A549 (cell line): ENCODE measurements around the gene PTPRA. TPM values are rescaled to one million over a fixed set of nuclear protein-coding genes. Genes with fewer than 3 reads are reported as not detected.
A peak's percentile ranks its signal among the peaks of the same experiment; 100 is the strongest.

Experiments used
- ATAC-seq, 2 experiments: fragments of 200-7000 bp in 1 of 2; fragments of >200 bp in 1 of 2; cut with Nextera tagmentation in 1 of 2; cut with Tn5 transposase in 1 of 2; 3 replicates each; pipeline versions ENCODE4 v1.8.0 to v1.9.1; 2018 to 2020; ENCODE audit warnings: mild to moderate bottlenecking in 1 of 2, moderate library complexity in 1 of 2
- CTCF ChIA-PET: fragments of 300-600 bp; sonication (Branson Sonifier 250); formaldehyde crosslinking; extraction: SDS; loops from one replicate; lab custom pipeline; 2021; ENCODE audit warnings: antibody characterized with exemption, inconsistent platforms; lab: Yijun Ruan, JAX
- POLR2A ChIA-PET: fragments of 350-600 bp; formaldehyde crosslinking; extraction: SDS; loops from one replicate; lab custom pipeline; 2021; ENCODE audit warnings: antibody characterized with exemption, inconsistent platforms; lab: Yijun Ruan, JAX
- DNase-seq, 2 experiments: peaks; one replicate each; pipeline versions ENCODE4 v3.0.0 to v3.0.0-alpha.2; 2011 to 2016; ENCODE audit warnings: low read depth in 1 of 2, low spot score in 1 of 2
- FAIRE-seq: peaks from 2 replicates; lab custom pipeline; 2011; peaks lifted over from hg19 to GRCh38; lab: Jason Lieb, UNC
- H3K27ac ChIP-seq, 2 experiments: fragments of >200 bp; sonication (Bioruptor Twin); formaldehyde crosslinking; 3 replicates each; pipeline ENCODE4 v1.5.1; 2016 to 2017
- H3K4me1 ChIP-seq: fragments of >200 bp; sonication (Bioruptor Twin); formaldehyde crosslinking; 3 replicates; pipeline ENCODE4 v1.6.1; 2016
- H3K4me2 ChIP-seq: fragments of >200 bp; sonication (Bioruptor Twin); formaldehyde crosslinking; 3 replicates; pipeline ENCODE4 v1.6.1; 2016
- H3K4me3 ChIP-seq: fragments of >200 bp; sonication (Bioruptor Twin); formaldehyde crosslinking; 3 replicates; pipeline ENCODE4 v1.5.1; 2016
- H3K9me3 ChIP-seq: fragments of >200 bp; sonication (Bioruptor Twin); formaldehyde crosslinking; 3 replicates; pipeline ENCODE4 v1.6.1; 2016
- EHF ChIP-seq: fragments of 250-450 bp; sonication (Bioruptor Pico); IDR thresholded peaks from 2 replicates; pipeline ENCODE4 v1.5.0; 2020; ENCODE audit warnings: mild to moderate bottlenecking
- FOSB ChIP-seq: fragments of 250-450 bp; sonication (Bioruptor Pico); IDR thresholded peaks from 2 replicates; pipeline ENCODE4 v1.5.0; 2020; ENCODE audit warnings: mild to moderate bottlenecking, moderate library complexity
- FOSL2 ChIP-seq, 2 experiments: fragments of 450-650 bp in 1 of 2; fragments of >200 bp in 1 of 2; sonication (Bioruptor Twin) in 1 of 2; formaldehyde crosslinking; IDR thresholded peaks; 2 replicates each; pipeline versions ENCODE4 v1.5.0 to v1.6.1; 2016 to 2020; ENCODE audit warnings: mild to moderate bottlenecking in 1 of 2, moderate library complexity in 1 of 2
- FOXS1 ChIP-seq: fragments of 250-450 bp; sonication (Bioruptor Pico); IDR thresholded peaks from 2 replicates; pipeline ENCODE4 v1.5.0; 2020; ENCODE audit warnings: mild to moderate bottlenecking, moderate library complexity
- HDAC2 ChIP-seq: fragments of 200-600 bp; sonication (generic); IDR thresholded peaks from 2 replicates; pipeline ENCODE4 v1.6.1; 2016
- HOXA7 ChIP-seq: fragments of 250-450 bp; sonication (Bioruptor Pico); IDR thresholded peaks from 2 replicates; pipeline ENCODE4 v1.5.0; 2020; ENCODE audit warnings: mild to moderate bottlenecking, moderate library complexity
- HOXB13 ChIP-seq: fragments of 250-450 bp; sonication (Bioruptor Pico); IDR thresholded peaks from 2 replicates; pipeline ENCODE4 v1.5.0; 2020; ENCODE audit warnings: low read depth, mild to moderate bottlenecking, moderate library complexity
- HOXB5 ChIP-seq: fragments of 250-450 bp; sonication (Bioruptor Pico); IDR thresholded peaks from 2 replicates; pipeline ENCODE4 v1.5.0; 2020; ENCODE audit warnings: mild to moderate bottlenecking, moderate library complexity
- JUN ChIP-seq, 2 experiments: fragments of >200 bp; sonication (Bioruptor Twin); formaldehyde crosslinking; IDR thresholded peaks; 2 replicates in 1 of 2; 3 replicates in 1 of 2; pipeline ENCODE4 v1.6.1; 2016 to 2017
- KDM1A ChIP-seq: fragments of 200-600 bp; sonication (generic); IDR thresholded peaks from 2 replicates; pipeline ENCODE4 v1.6.1; 2016; ENCODE audit warnings: low read depth, mild to moderate bottlenecking
- KDM5A ChIP-seq: fragments of 200-600 bp; sonication (generic); IDR thresholded peaks from 2 replicates; pipeline ENCODE4 v1.6.1; 2016; ENCODE audit warnings: antibody characterized with exemption, mild to moderate bottlenecking
- MAFK ChIP-seq: fragments of 450-650 bp; IDR thresholded peaks from 2 replicates; pipeline ENCODE4 v1.6.1; 2014; ENCODE audit not compliant: partially characterized antibody
- MYC ChIP-seq: IDR thresholded peaks from 2 replicates; pipeline ENCODE4 v1.6.1; 2012; ENCODE audit warnings: mild to moderate bottlenecking, inconsistent platforms, low read length, improper control_type of control experiment, borderline replicate concordance
- NFE2L2 ChIP-seq: fragments of 150-350 bp; conservative IDR thresholded peaks from 2 replicates; pipeline ENCODE4 v1.6.1; 2014; ENCODE audit warnings: low read length
- NR3C1 ChIP-seq: fragments of >200 bp; sonication (Bioruptor Twin); formaldehyde crosslinking; IDR thresholded peaks from 3 replicates; pipeline ENCODE4 v1.6.1; 2017
- POLR2A ChIP-seq: IDR thresholded peaks from 2 replicates; pipeline ENCODE4 v1.6.1; 2012; ENCODE audit warnings: mild to moderate bottlenecking, low read length
- RAD21 ChIP-seq, 2 experiments: fragments of >200 bp in 1 of 2; sonication (Bioruptor Twin) in 1 of 2; formaldehyde crosslinking in 1 of 2; IDR thresholded peaks in 1 of 2; conservative IDR thresholded peaks in 1 of 2; 2 replicates in 1 of 2; 3 replicates in 1 of 2; pipeline ENCODE4 v1.6.1; 2012 to 2018; ENCODE audit warnings: inconsistent platforms in 1 of 2
- RARB ChIP-seq: fragments of 250-450 bp; sonication (Bioruptor Pico); IDR thresholded peaks from 2 replicates; pipeline ENCODE4 v1.8.0; 2021; ENCODE audit warnings: mild to moderate bottlenecking, moderate library complexity
- RNF2 ChIP-seq: fragments of 200-600 bp; sonication (generic); IDR thresholded peaks from 2 replicates; pipeline ENCODE4 v1.6.1; 2016; ENCODE audit warnings: low read depth, mild to moderate bottlenecking, antibody characterized with exemption, moderate library complexity, borderline replicate concordance
- SMC3 ChIP-seq: fragments of >200 bp; sonication (Bioruptor Twin); formaldehyde crosslinking; IDR thresholded peaks from 3 replicates; pipeline ENCODE4 v1.6.1; 2018; ENCODE audit warnings: inconsistent platforms
- TFCP2L1 ChIP-seq: fragments of 250-450 bp; sonication (Bioruptor Pico); IDR thresholded peaks from 2 replicates; pipeline ENCODE4 v1.5.0; 2021; ENCODE audit warnings: mild to moderate bottlenecking
- ZC3H11A ChIP-seq: fragments of 450-650 bp; IDR thresholded peaks from 2 replicates; pipeline ENCODE4 v1.6.1; 2014; ENCODE audit warnings: antibody characterized with exemption, mild to moderate bottlenecking
- ZNF302 ChIP-seq: fragments of 250-450 bp; sonication (Bioruptor Pico); IDR thresholded peaks from 2 replicates; pipeline ENCODE4 v1.9.0; 2021; ENCODE audit warnings: inconsistent platforms, mild to moderate bottlenecking, moderate library complexity
- ZSCAN20 ChIP-seq: fragments of 250-450 bp; sonication (Bioruptor Pico); IDR thresholded peaks from 2 replicates; pipeline ENCODE4 v1.8.0; 2022; ENCODE audit warnings: mild to moderate bottlenecking, moderate library complexity
- WGBS: methylation state at CpG from one replicate; pipeline ENCODE4 v1.1.6; 2017; ENCODE audit errors: missing lambda C conversion rate; 5-methylcytosine and 5-hydroxymethylcytosine counted together
- polyA plus RNA-seq, 4 experiments: library from polyadenylated mRNA; depleted of rRNA in 3 of 4; stranded (reverse); fragments of >200 nt; fragmentation: RNase III in 1 of 4; extraction: RNeasy Plus Mini Kit Qiagen cat#74134 plus additional on column Dnase treatment in 1 of 4; gene quantifications; 2 replicates in 3 of 4; 3 replicates in 1 of 4; pipeline ENCODE4 v1.2.3, GENCODE V29; 2011 to 2017
- TF ChIP-seq, protein P1 (sequence below): IDR thresholded peaks from 2 replicates; pipeline ENCODE4 v1.6.1; 2012; ENCODE audit warnings: low read depth, borderline replicate concordance
- TF ChIP-seq, protein P2 (sequence below): fragments of 250-450 bp; sonication (Bioruptor Pico); IDR thresholded peaks from 2 replicates; pipeline ENCODE4 v1.5.0; 2021; ENCODE audit warnings: mild to moderate bottlenecking, moderate library complexity, borderline replicate concordance
- TF ChIP-seq, protein P3 (sequence below): fragments of >200 bp; sonication (Bioruptor Twin); formaldehyde crosslinking; IDR thresholded peaks from 2 replicates; pipeline ENCODE4 v1.6.1; 2016

Gene PTPRA
- polyA plus RNA-seq, 2 of the 4 experiments (the other 2 are of a cell fraction) = 29.2 to 83.2 TPM

GRCh38 chr20:2883726-2884637 lies 10.7 kb downstream of the PTPRA start:
- Histone ChIP-seq H3K4me1 (peaks cover 9% of the 10 kb centered on the region; the same call in 1 of the 3 replicates), H3K4me3 (no peak overlapping the region), H3K4me2 (no peak overlapping the region), H3K27ac (no peak overlapping the region), H3K9me3 (no peaks in the 10 kb centered on the region)
- ATAC-seq (no peak), DNase-seq (no peak), FAIRE-seq (peak; percentile 84)
- CTCF ChIA-PET = interaction anchor here (1.2 to 1.7 kb wide), 2 partner anchors 11 to 19 kb away, joined by 3 read pairs; partner anchors contain the start of gene PTPRA
- TF ChIP-seq TFCP2L1 (no peak), MAFK (no peak), HOXB13 (no peak), RARB (CRISPR knock-in tag) (no peak), RAD21 (conservative IDR thresholded peaks at IDR 0.05 in 1 of 2, IDR thresholded peaks at IDR 0.05 in 1 of 2) (no peak), SMC3 (no peak), HDAC2 (no peak), POLR2A (no peak)
- TF ChIP-seq, protein P1, sequence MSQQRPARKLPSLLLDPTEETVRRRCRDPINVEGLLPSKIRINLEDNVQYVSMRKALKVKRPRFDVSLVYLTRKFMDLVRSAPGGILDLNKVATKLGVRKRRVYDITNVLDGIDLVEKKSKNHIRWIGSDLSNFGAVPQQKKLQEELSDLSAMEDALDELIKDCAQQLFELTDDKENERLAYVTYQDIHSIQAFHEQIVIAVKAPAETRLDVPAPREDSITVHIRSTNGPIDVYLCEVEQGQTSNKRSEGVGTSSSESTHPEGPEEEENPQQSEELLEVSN = no peak
- TF ChIP-seq, protein P2, sequence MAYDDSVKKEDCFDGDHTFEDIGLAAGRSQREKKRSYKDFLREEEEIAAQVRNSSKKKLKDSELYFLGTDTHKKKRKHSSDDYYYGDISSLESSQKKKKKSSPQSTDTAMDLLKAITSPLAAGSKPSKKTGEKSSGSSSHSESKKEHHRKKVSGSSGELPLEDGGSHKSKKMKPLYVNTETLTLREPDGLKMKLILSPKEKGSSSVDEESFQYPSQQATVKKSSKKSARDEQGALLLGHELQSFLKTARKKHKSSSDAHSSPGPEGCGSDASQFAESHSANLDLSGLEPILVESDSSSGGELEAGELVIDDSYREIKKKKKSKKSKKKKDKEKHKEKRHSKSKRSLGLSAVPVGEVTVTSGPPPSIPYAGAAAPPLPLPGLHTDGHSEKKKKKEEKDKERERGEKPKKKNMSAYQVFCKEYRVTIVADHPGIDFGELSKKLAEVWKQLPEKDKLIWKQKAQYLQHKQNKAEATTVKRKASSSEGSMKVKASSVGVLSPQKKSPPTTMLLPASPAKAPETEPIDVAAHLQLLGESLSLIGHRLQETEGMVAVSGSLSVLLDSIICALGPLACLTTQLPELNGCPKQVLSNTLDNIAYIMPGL = no peak
- WGBS = 83% methylated on average over 3 of the region's 3 CpGs
- POLR2A ChIA-PET = no interaction called here

- no peak overlapping the region for H3K4me2 ChIP-seq
- no peak overlapping the region for H3K27ac ChIP-seq
- peaks cover 11% of the 10 kb centered on the region; the same call in 2 of the 3 replicates for H3K4me1 ChIP-seq
- ChIA-PET POLR2A (no interaction called here), CTCF (interaction anchor here (1.0 to 2.1 kb wide), 6 partner anchors 10 to 132 kb away, joined by 3 to 8 read pairs (median 4); no protein-coding TSS in a partner anchor)
- FAIRE-seq (no peak), ATAC-seq (no peak), DNase-seq (no peak)
- no peak overlapping the region for H3K4me3 ChIP-seq
- no peaks in the 10 kb centered on the region for H3K9me3 ChIP-seq
- WGBS = 78% methylated on average over 3 of the region's 3 CpGs
- TF ChIP-seq MAFK (no peak), RARB (CRISPR knock-in tag) (no peak), RNF2 (no peak), FOXS1 (CRISPR knock-in tag) (no peak), FOSL2 (IDR thresholded peaks at IDR 0.05) (no peak), FOSL2 (CRISPR knock-in tag; IDR thresholded peaks at IDR 0.05) (no peak), HOXA7 (no peak), FOSB (CRISPR knock-in tag) (no peak), KDM5A (no peak), HOXB5 (CRISPR knock-in tag) (no peak), JUN (IDR thresholded peaks at IDR 0.05) (no peak), EHF (CRISPR knock-in tag) (no peak), KDM1A (no peak), ZC3H11A (no peak), NFE2L2 (no peak), MYC (no peak), ZSCAN20 (CRISPR knock-in tag) (no peak), NR3C1 (no peak), ZNF302 (no peak)
- TF ChIP-seq, protein P3, sequence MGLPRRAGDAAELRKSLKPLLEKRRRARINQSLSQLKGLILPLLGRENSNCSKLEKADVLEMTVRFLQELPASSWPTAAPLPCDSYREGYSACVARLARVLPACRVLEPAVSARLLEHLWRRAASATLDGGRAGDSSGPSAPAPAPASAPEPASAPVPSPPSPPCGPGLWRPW = no peak
These were observed 14.4 kb downstream of the PTPRA start for GRCh38 chr20:2887715-2888114.
